HEK293 (cell line): ENCODE measurements around the gene KRT7.

Experiments used
- CTCF ChIA-PET: fragments of 350-600 bp; formaldehyde crosslinking; extraction: SDS; loops from one replicate; lab custom pipeline; 2021; ENCODE audit warnings: antibody characterized with exemption; lab: Yijun Ruan, JAX
- POLR2A ChIA-PET: fragments of 300-600 bp; formaldehyde crosslinking; extraction: SDS; loops from one replicate; lab custom pipeline; 2020; ENCODE audit warnings: antibody characterized with exemption, inconsistent platforms; lab: Yijun Ruan, JAX
- H3K27ac ChIP-seq: fragments of 200-500 bp; sonication (Bioruptor generic); 2 replicates; pipeline ENCODE4 v1.5.1; 2014; ENCODE audit warnings: low read depth, low read length, control low read depth, inconsistent platforms; ENCODE audit errors: extremely low read depth
- H3K36me3 ChIP-seq, 2 experiments: fragments of 200-500 bp in 1 of 2; sonication (Bioruptor generic) in 1 of 2; 1 replicate in 1 of 2; 2 replicates in 1 of 2; pipeline ENCODE4 v1.5.1; 2014 to 2017; ENCODE audit warnings: inconsistent platforms in 2 of 2, low read length in 2 of 2; ENCODE audit not compliant: control insufficient read depth in 2 of 2, insufficient read depth in 1 of 2
- H3K4me1 ChIP-seq: fragments of 200-500 bp; sonication (Bioruptor generic); 2 replicates; pipeline ENCODE4 v1.5.1; 2014; ENCODE audit warnings: mild to moderate bottlenecking, low read length, inconsistent platforms; ENCODE audit not compliant: control insufficient read depth, insufficient read depth
- H3K4me3 ChIP-seq: 2 replicates; pipeline ENCODE4 v1.5.1; 2011; ENCODE audit warnings: low read depth, mild to moderate bottlenecking, control low read depth, low read length, moderate library complexity
- H3K9me3 ChIP-seq: fragments of 200-500 bp; sonication (Bioruptor generic); 2 replicates; pipeline ENCODE4 v1.5.1; 2014; ENCODE audit warnings: low read depth, low read length, inconsistent platforms; ENCODE audit not compliant: control insufficient read depth, insufficient read depth
- AEBP2 ChIP-seq: fragments of 450-650 bp; formaldehyde crosslinking; IDR thresholded peaks from 2 replicates; pipeline ENCODE4 v1.5.1; 2016; ENCODE audit warnings: missing biosample characterization, missing genetic modification characterization, borderline replicate concordance
- BCL11A ChIP-seq: fragments of 450-650 bp; formaldehyde crosslinking; IDR thresholded peaks from 2 replicates; pipeline ENCODE4 v1.5.1; 2016; ENCODE audit warnings: low read depth, missing biosample characterization, missing genetic modification characterization
- GLI4 ChIP-seq: fragments of 450-650 bp; formaldehyde crosslinking; IDR thresholded peaks from 2 replicates; pipeline ENCODE4 v1.5.1; 2016; ENCODE audit warnings: missing biosample characterization, missing genetic modification characterization
- HOXA7 ChIP-seq: sonication (generic); formaldehyde crosslinking; IDR thresholded peaks from 2 replicates; pipeline ENCODE4 v1.8.1; 2022; ENCODE audit warnings: missing genetic modification reagents, borderline replicate concordance
- MEIS1 ChIP-seq: sonication (generic); formaldehyde crosslinking; IDR thresholded peaks from 2 replicates; pipeline ENCODE4 v1.8.1; 2022; ENCODE audit warnings: missing genetic modification reagents, mild to moderate bottlenecking, borderline replicate concordance
- OSR2 ChIP-seq: fragments of 450-650 bp; formaldehyde crosslinking; IDR thresholded peaks from 2 replicates; pipeline ENCODE4 v1.5.1; 2016; ENCODE audit warnings: missing biosample characterization, missing genetic modification characterization
- PBX3 ChIP-seq: sonication (generic); formaldehyde crosslinking; IDR thresholded peaks from 2 replicates; pipeline ENCODE4 v1.8.1; 2022; ENCODE audit warnings: mild to moderate bottlenecking, moderate library complexity, missing genetic modification reagents
- YY2 ChIP-seq: fragments of 450-650 bp; formaldehyde crosslinking; IDR thresholded peaks from 2 replicates; pipeline ENCODE4 v1.5.1; 2016; ENCODE audit warnings: missing biosample characterization, missing genetic modification characterization
- ZBTB1 ChIP-seq: fragments of 450-650 bp; formaldehyde crosslinking; IDR thresholded peaks from 2 replicates; pipeline ENCODE4 v1.5.1; 2016; ENCODE audit warnings: missing biosample characterization, missing genetic modification characterization
- ZBTB17 ChIP-seq: fragments of 450-650 bp; formaldehyde crosslinking; IDR thresholded peaks from 2 replicates; pipeline ENCODE4 v1.5.1; 2016; ENCODE audit warnings: missing biosample characterization, missing genetic modification characterization
- ZBTB8A ChIP-seq: fragments of 450-650 bp; formaldehyde crosslinking; IDR thresholded peaks from 2 replicates; pipeline ENCODE4 v1.5.1; 2016; ENCODE audit warnings: missing biosample characterization, missing genetic modification characterization
- ZNF112 ChIP-seq: fragments of 450-650 bp; formaldehyde crosslinking; IDR thresholded peaks from 2 replicates; pipeline ENCODE4 v1.5.0; 2017; ENCODE audit warnings: missing biosample characterization, missing genetic modification characterization
- ZNF114 ChIP-seq: fragments of 450-650 bp; formaldehyde crosslinking; IDR thresholded peaks from 2 replicates; pipeline ENCODE4 v1.5.0; 2017; ENCODE audit warnings: missing biosample characterization, missing genetic modification characterization
- ZNF133 ChIP-seq: fragments of 450-650 bp; formaldehyde crosslinking; IDR thresholded peaks from 2 replicates; pipeline ENCODE4 v1.5.1; 2016; ENCODE audit warnings: missing biosample characterization, missing genetic modification characterization
- ZNF16 ChIP-seq: fragments of 450-650 bp; formaldehyde crosslinking; IDR thresholded peaks from 2 replicates; pipeline ENCODE4 v1.5.1; 2016; ENCODE audit warnings: low read depth, missing biosample characterization, missing genetic modification characterization
- ZNF174 ChIP-seq: fragments of 450-650 bp; formaldehyde crosslinking; IDR thresholded peaks from 2 replicates; pipeline ENCODE4 v1.5.0; 2017; ENCODE audit warnings: missing biosample characterization, mild to moderate bottlenecking, missing genetic modification characterization
- ZNF175 ChIP-seq: fragments of 450-650 bp; formaldehyde crosslinking; IDR thresholded peaks from 2 replicates; pipeline ENCODE4 v1.5.1; 2016; ENCODE audit warnings: missing biosample characterization, missing genetic modification characterization
- ZNF23 ChIP-seq: fragments of 450-650 bp; formaldehyde crosslinking; IDR thresholded peaks from 2 replicates; pipeline ENCODE4 v1.5.1; 2016; ENCODE audit warnings: missing biosample characterization, missing genetic modification characterization, borderline replicate concordance
- ZNF292 ChIP-seq: fragments of 450-650 bp; formaldehyde crosslinking; IDR thresholded peaks from 2 replicates; pipeline ENCODE4 v1.5.1; 2016; ENCODE audit warnings: low read depth, missing biosample characterization, missing genetic modification characterization, borderline replicate concordance
- ZNF302 ChIP-seq: fragments of 450-650 bp; formaldehyde crosslinking; IDR thresholded peaks from 2 replicates; pipeline ENCODE4 v1.5.1; 2016; ENCODE audit warnings: missing biosample characterization, missing genetic modification characterization, low read depth
- ZNF501 ChIP-seq: fragments of 450-650 bp; formaldehyde crosslinking; IDR thresholded peaks from 2 replicates; pipeline ENCODE4 v1.5.1; 2016; ENCODE audit warnings: missing biosample characterization, missing genetic modification characterization
- ZNF544 ChIP-seq: fragments of 450-650 bp; formaldehyde crosslinking; IDR thresholded peaks from 2 replicates; pipeline ENCODE4 v1.5.0; 2017; ENCODE audit warnings: missing biosample characterization, missing genetic modification characterization
- ZNF571 ChIP-seq: fragments of 450-650 bp; formaldehyde crosslinking; IDR thresholded peaks from 2 replicates; pipeline ENCODE4 v1.5.0; 2017; ENCODE audit warnings: missing biosample characterization, missing genetic modification characterization
- ZNF596 ChIP-seq: fragments of 450-650 bp; IDR thresholded peaks from 2 replicates; pipeline ENCODE4 v1.5.0; 2018; ENCODE audit warnings: missing biosample characterization, mild to moderate bottlenecking, missing genetic modification characterization, moderate library complexity
- ZNF621 ChIP-seq: fragments of 450-650 bp; formaldehyde crosslinking; IDR thresholded peaks from 2 replicates; pipeline ENCODE4 v1.5.1; 2017; ENCODE audit warnings: missing biosample characterization, missing genetic modification characterization
- ZNF664 ChIP-seq: fragments of 450-650 bp; formaldehyde crosslinking; IDR thresholded peaks from 2 replicates; pipeline ENCODE4 v1.5.1; 2016; ENCODE audit warnings: missing biosample characterization, missing genetic modification characterization
- ZNF777 ChIP-seq: fragments of 450-650 bp; formaldehyde crosslinking; IDR thresholded peaks from 2 replicates; pipeline ENCODE4 v1.5.1; 2017; ENCODE audit warnings: missing biosample characterization, missing genetic modification characterization, borderline replicate concordance
- ZSCAN23 ChIP-seq: fragments of 450-650 bp; formaldehyde crosslinking; IDR thresholded peaks from 2 replicates; pipeline ENCODE4 v1.5.1; 2016; ENCODE audit warnings: missing biosample characterization, missing genetic modification characterization
- ZSCAN4 ChIP-seq: fragments of 450-650 bp; formaldehyde crosslinking; IDR thresholded peaks from 2 replicates; pipeline ENCODE4 v1.5.1; 2017; ENCODE audit warnings: missing biosample characterization, missing genetic modification characterization
- ZSCAN5A ChIP-seq: fragments of 450-650 bp; formaldehyde crosslinking; IDR thresholded peaks from 2 replicates; pipeline ENCODE4 v1.5.1; 2016; ENCODE audit warnings: missing biosample characterization, missing genetic modification characterization

Gene KRT7

GRCh38 chr12:52255926-52256583, 23.0 kb downstream of the KRT7 start (continued):
- no peak for TF ChIP-seq ZSCAN5A (tag by site-specific recombination)

GRCh38 chr12:52256584-52256935, 23.5 kb downstream of the KRT7 start:
- Histone ChIP-seq H3K27ac (no peak overlapping the region), H3K4me3 (no peak overlapping the region), H3K36me3 (no peaks in the 10 kb centered on the region), H3K4me1 (peaks cover 13% of the 10 kb centered on the region), H3K9me3 (no peaks in the 10 kb centered on the region)
- CTCF ChIA-PET = interaction anchor here (0.5 kb wide), 1 partner anchor 1132 kb away, joined by 11 read pairs; no protein-coding TSS in a partner anchor
- TF ChIP-seq ZNF302 (tag by site-specific recombination) (no peak), AEBP2 (no peak), ZNF571 (tag by site-specific recombination) (no peak), ZBTB17 (tag by site-specific recombination) (no peak), ZNF16 (no peak), ZNF544 (tag by site-specific recombination) (no peak), ZNF175 (no peak), ZSCAN4 (tag by site-specific recombination) (no peak), ZSCAN23 (tag by site-specific recombination) (no peak), ZNF133 (no peak), HOXA7 (no peak), ZNF292 (tag by site-specific recombination) (no peak), PBX3 (CRISPR knock-in tag) (no peak), ZBTB8A (tag by site-specific recombination) (no peak), ZNF596 (tag by site-specific recombination) (no peak)
- TF ChIP-seq, all 188 proteins: peak for 0
- POLR2A ChIA-PET = no interaction called here

- ChIA-PET CTCF (interaction anchor here (0.5 kb wide), 1 partner anchor 232 kb away, joined by 3 read pairs; no protein-coding TSS in a partner anchor), POLR2A (no interaction called here)
- Histone ChIP-seq H3K9me3 (no peaks in the 10 kb centered on the region), H3K36me3 (no peaks in the 10 kb centered on the region), H3K27ac (no peak overlapping the region), H3K4me1 (peaks cover 15% of the 10 kb centered on the region), H3K4me3 (no peak overlapping the region)
- TF ChIP-seq ZNF621 (tag by site-specific recombination) (no peak), ZNF777 (tag by site-specific recombination) (no peak), ZNF23 (tag by site-specific recombination) (no peak), ZNF501 (tag by site-specific recombination) (no peak), ZNF664 (no peak), ZBTB1 (tag by site-specific recombination) (no peak), OSR2 (no peak), ZNF112 (tag by site-specific recombination) (no peak), MEIS1 (CRISPR knock-in tag) (no peak), ZNF114 (no peak), GLI4 (tag by site-specific recombination) (no peak), ZNF174 (tag by site-specific recombination) (no peak), BCL11A (tag by site-specific recombination) (no peak), HOXA7 (no peak), YY2 (tag by site-specific recombination) (no peak)
Measured at GRCh38 chr12:52257074-52257551, 24.1 kb downstream of the KRT7 start.
